ENCODE results near the gene KIAA1614. TPM values are rescaled to one million over a fixed set of nuclear protein-coding genes. Genes with fewer than 3 reads are reported as not detected.

The KIAA1614 gene
- total RNA-seq, 1 donor from 2014 or later, result 9.1 TPM

- Histone ChIP-seq H3K27me3 (ENCODE audit: low read depth) (no peaks in the 10 kb centered on the region), H3K9me3 (replicated peaks) (no peaks in the 10 kb centered on the region), H3K4me1 (peaks cover 21% of the 10 kb centered on the region), H3K4me3 (no peak overlapping the region), H3K27ac (replicated peaks) (no peak overlapping the region), H3K36me3 (peaks cover 22% of the 10 kb centered on the region)
- no peak for TF ChIP-seq CTCF (IDR thresholded peaks at IDR 0.05; ENCODE audit: borderline replicate concordance)
- intact Hi-C loops (cut with micrococcal nuclease), result no loop called here
- no peak for DNase-seq
Observed at GRCh38 chr1:180969434-180969833, 56.7 kb downstream of the KIAA1614 start.

- H3K9me3 ChIP-seq (replicated peaks), result no peaks in the 10 kb centered on the region
- H3K27ac ChIP-seq (replicated peaks), result no peak overlapping the region
- peaks cover 23% of the 10 kb centered on the region for H3K36me3 ChIP-seq
- intact Hi-C loops (cut with micrococcal nuclease), result no loop called here
- H3K4me3 ChIP-seq, result no peak overlapping the region
- DNase-seq, result no peak
- no peaks in the 10 kb centered on the region for H3K27me3 ChIP-seq (ENCODE audit: low read depth)
- TF ChIP-seq CTCF (IDR thresholded peaks at IDR 0.05; ENCODE audit: borderline replicate concordance), result no peak
- peaks cover 21% of the 10 kb centered on the region for H3K4me1 ChIP-seq
Observed at GRCh38 chr1:180970333-180971079, 57.8 kb downstream of the KIAA1614 start.

GRCh38 chr1:180971273-180971997 is 58.7 kb downstream of the KIAA1614 start:
- no peak for DNase-seq
- TF ChIP-seq CTCF (IDR thresholded peaks at IDR 0.05; ENCODE audit: borderline replicate concordance), result no peak
- Histone ChIP-seq H3K4me3 (no peak overlapping the region), H3K36me3 (peaks cover 28% of the 10 kb centered on the region), H3K4me1 (peaks cover 21% of the 10 kb centered on the region), H3K27ac (replicated peaks) (no peak overlapping the region), H3K9me3 (replicated peaks) (no peaks in the 10 kb centered on the region), H3K27me3 (ENCODE audit: low read depth) (no peaks in the 10 kb centered on the region)
- intact Hi-C loops (cut with micrococcal nuclease), result no loop called here

GRCh38 chr1:180973369-180973768 is 60.7 kb downstream of the KIAA1614 start:
- Histone ChIP-seq H3K9me3 (replicated peaks) (no peaks in the 10 kb centered on the region), H3K4me1 (peaks cover 21% of the 10 kb centered on the region), H3K36me3 (peaks cover 42% of the 10 kb centered on the region), H3K4me3 (no peak overlapping the region), H3K27me3 (ENCODE audit: low read depth) (no peaks in the 10 kb centered on the region), H3K27ac (replicated peaks) (no peak overlapping the region)
- TF ChIP-seq CTCF (IDR thresholded peaks at IDR 0.05; ENCODE audit: borderline replicate concordance), result no peak
- DNase-seq, result no peak
- intact Hi-C loops (cut with micrococcal nuclease), result no loop called here

GRCh38 chr1:180974236-180974635 is 61.5 kb downstream of the KIAA1614 start:
- H3K9me3 ChIP-seq (replicated peaks), result no peaks in the 10 kb centered on the region
- intact Hi-C loops (cut with micrococcal nuclease), result no loop called here
- no peak for DNase-seq
- H3K4me1 ChIP-seq, result peaks cover 14% of the 10 kb centered on the region
- H3K36me3 ChIP-seq, result peaks cover 46% of the 10 kb centered on the region
- H3K27ac ChIP-seq (replicated peaks), result no peak overlapping the region
- no peak overlapping the region for H3K4me3 ChIP-seq
- H3K27me3 ChIP-seq (ENCODE audit: low read depth), result no peaks in the 10 kb centered on the region
- no peak for TF ChIP-seq CTCF (IDR thresholded peaks at IDR 0.05; ENCODE audit: borderline replicate concordance)

Data from left ventricle myocardium inferior (tissue), 1 donor.